Measurements from ENCODE around the gene ACIN1.

The ACIN1 gene

DNA sequence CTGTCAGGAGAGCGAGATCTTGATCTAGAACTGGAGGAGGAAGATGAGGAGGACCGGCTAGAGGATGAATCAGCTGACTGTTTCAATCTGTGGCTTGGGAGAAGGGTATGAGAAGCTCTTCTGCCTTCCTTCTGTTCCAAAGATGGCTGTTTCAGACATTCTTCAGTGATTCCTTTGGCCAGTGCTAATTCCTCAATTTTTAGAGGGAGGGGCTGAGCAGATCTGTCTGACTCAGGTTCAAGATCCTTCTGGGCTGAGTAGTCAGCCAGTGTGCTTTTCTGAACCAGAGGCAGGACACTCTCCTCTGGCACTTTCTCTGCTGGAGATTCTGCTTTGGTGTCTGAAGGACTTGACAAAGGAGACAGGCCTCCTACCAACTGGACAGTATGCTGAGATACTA lies 15.2 kb downstream of the ACIN1 start:
- DNase-seq = no peak

DNA sequence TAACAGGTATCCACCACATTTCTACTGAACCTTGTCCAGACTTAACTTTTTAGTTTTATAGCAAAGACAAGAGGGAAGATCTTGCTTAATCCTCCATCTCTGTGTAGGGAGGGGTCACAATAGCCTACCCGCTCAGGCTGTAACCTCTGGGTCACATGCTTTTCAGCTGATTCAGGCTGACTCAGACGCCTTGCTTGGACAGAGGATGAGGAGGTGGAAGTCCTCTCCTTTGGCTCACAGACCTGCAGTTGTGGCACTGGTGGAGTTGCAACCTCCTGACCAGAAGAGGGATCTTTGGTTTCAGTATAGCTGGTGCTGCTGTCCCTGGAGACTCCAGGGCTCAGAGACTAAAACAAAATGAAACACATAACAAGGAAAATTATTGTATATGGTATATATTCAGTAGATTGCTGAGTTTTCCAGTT lies 16.2 kb downstream of the ACIN1 start:
- no peak for DNase-seq

GRCh38 chr14:23077962-23078361 lies 17.0 kb downstream of the ACIN1 start:
- no peak for DNase-seq

DNA sequence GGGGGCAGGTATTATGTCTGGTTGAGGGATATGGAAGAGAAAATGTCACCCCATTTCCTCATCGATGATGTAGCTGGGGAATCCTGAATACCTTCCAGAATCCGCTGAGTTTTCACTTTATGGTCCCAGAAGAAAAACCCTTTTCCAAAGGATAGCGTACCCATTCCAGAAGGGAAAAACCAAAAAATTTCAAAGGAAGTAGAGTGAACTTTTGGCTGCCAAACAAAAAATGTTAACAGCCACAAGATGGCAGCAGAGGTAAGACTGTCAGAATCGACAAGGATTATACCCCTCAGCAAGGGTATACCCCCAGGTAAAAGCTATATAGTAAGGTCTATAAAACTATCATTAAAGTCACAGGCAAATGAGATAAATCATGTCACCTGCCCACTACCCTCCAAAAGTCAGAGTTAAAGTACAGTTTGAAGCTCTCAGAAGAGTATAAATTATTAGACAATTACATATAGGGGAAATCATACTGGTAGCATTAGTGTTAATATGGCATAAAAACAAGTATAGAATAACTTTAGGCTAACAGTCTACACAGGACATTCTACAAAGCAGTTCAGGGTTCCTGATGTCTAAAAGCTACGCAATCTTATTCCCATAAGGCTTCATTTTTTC lies 18.0 kb downstream of the ACIN1 start:
- DNase-seq = no peak

DNA sequence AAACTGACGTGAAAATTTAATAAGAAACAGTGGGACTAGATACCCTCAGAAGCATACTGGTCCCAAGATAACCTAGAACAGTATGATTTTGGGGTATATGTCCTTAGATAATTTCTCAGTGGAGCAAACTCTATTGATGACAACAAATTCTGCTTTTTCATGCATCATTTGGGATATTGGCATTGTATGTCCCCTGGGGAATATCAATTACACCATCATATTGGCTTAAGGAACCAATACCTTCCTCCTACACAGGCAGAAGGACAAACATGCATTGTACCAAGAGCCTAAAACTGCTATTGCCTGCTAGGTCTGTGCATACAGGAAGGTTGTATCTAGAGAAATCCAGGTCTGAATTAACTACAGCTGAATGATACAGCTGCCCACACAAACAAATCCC lies 20.0 kb downstream of the ACIN1 start:
- no peak for DNase-seq

DNA sequence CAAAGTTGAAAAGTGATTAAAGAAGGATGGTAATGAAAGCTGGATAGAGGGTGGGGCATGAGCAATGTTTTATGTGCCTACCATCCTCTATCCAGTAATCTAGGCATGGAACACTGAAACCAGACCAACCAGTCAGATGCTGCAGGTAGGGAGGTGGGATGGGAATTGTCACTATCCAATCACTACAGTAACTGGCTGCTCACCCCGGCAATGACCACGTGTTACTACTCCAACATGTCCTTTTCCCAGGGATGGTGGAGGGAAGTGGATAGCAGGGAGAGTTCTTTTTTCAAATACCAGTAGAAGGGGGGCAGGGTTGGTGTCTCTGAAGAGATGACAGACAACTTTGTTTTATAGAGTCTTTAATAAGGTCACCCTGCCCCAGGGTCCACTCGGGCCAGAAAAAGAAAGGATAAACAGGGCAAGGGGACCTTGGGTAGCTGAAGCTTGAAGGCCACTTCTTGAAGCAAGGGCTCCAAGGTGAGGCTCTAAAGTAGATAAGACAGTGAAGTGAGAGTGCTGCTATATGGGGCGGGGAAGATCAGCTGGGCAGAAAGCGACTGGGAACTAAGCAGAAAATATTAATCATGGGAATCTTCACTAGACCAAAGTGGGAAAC lies 22.9 kb downstream of the ACIN1 start:
- DNase-seq = peak in 1 of 2 experiments; percentile 12

DNA sequence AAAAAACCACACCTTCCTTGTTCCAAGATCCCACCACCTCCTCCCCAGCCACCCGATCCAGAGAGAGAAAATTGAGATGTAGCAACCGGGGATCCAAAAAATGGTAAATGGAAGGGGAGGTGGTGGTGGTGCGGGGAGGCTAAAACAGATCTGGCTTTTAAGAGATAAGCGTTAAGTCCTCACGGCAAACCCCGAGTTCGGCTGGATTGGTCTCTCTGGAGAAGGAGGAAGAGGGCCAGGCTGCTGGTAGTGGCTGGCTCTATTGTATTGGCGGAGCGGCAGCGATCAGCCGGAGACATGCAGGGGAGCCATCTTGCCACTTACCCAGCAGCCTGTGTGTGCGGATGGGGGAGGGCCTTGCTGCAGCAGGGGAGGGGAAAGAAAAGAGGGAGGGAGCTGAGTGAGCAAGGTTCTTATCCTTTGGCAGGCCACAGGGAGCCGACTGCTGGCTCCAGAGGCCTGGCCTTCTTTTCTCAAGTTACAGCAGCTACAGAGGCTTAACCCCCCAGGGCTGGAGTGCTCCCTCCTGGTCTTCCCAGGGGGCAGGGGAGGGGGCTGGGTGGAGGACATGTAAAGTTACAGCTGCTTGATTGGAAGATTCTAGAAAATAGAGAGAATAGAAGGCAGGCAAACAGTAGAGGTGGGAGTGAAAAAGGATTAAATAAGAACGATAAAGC lies 23.6 kb downstream of the ACIN1 start:
- peak; percentile 84 to 86 for DNase-seq

DNA sequence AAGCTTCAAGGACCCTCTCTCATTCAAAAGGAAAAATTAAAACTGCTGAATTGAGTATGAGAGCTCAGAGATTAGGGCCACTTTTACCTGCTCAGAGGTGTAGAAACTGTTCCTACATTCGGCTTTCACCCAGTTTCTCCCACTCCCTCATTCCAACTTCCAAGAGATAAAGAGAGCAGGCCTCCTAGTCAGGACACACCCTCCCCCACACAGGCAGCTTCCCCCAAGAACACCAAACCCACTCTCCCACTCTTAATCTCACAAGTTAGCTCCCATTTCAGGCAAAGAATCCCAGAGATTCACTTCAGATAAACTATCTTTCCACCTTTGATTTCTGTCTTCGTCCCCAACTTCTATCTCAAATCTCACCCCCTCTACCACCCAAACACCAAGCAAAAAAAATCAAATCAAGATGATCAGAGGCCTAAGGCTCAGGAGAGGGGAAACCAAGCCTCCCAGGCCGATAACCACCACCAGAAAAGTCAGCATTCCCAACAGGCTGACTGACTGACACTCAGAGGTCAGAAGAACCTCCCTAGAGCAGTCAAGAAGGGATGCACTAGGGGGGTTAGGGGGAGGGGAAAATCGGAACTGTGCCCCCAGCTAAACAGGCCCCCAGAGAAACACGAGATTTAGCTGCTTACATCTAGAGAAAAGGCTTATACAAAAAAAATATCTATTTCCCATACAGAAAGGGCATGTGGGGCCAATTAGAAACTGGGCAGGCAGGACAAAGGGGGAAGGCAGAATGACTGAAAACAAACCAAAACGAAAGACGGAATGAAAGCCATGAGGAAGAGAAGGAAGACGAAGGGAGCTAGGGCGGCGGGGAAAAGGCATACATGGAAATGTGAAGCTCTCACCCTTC lies 24.4 kb downstream of the ACIN1 start:
- DNase-seq = peak in 1 of 2 experiments; percentile 20

- no peak for DNase-seq
Observed at GRCh38 chr14:23069413-23069806, 25.5 kb downstream of the ACIN1 start.

GRCh38 chr14:23068789-23069412 lies 26.0 kb downstream of the ACIN1 start:
- DNase-seq = peak; percentile 78 to 81

DNA sequence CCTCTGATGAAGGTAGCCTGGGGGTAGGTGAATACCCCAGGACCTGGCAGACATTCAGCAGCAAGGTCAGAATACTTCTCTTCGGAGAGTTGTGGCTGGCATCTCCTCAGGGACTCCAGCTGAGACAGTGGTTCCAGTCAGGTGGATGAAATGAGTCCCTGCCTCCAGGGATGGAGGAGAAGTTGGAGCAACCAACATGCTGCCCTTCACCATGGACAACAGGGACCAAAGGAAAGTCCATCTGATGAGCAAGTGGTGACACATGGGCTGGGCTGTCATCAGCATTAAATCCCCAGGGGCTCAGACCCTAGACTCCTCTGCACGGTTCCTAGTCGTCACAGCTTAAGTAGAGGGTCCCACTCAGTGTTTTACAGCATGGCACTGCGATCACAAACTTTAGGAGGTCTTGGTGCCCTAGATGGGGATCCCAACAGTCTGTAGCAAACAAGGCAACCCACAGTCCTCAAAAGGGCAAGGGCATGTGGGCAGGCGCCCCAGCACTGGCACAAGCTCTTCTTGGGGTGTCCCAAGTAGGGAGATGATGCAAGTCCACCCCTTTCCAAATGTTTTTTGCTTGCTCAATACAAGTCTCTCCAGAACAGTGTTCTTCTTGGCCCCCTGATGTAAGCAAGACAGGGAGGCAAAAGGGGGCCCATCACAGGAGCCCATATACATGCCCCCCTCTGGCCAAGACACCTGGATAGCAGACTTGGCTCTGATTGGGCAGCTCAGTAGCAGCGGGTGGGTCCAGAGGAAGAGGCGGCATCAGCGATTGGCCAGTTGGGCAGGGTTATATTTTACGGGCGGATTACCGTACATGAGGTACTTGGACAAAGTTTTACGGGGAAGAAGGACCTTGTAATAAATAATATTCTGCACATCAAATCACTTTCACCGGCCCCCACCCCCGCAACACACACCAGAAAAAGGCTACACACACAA lies 26.8 kb downstream of the ACIN1 start:
- peak; percentile 17 to 20 for DNase-seq

GRCh38 chr14:23066855-23067744 lies 27.8 kb downstream of the ACIN1 start:
- peak in 1 of 2 experiments; percentile 12 for DNase-seq

- peak in 1 of 2 experiments; percentile 16 for DNase-seq
Observed at GRCh38 chr14:23066368-23066767, 28.6 kb downstream of the ACIN1 start.

DNA sequence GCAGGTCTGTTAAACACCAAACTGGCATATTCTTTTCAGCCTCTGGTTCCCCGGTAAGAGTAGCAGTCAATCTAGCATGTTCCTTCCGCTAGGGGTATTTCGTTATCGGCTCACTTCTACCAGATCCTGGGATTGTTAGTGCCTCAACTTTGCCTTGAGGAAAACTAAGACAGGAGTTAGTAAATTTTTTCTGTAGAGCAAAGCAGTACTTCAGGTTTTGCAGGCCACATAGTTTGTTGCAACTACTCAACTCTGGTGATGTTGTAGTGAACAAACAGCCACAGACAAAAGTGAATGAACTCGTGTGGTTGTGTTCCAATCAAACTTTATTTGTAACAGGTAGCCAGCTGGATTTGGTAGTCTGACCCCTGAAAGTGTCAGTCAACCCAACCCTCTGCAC lies 31.3 kb downstream of the ACIN1 start:
- DNase-seq = no peak

DNA sequence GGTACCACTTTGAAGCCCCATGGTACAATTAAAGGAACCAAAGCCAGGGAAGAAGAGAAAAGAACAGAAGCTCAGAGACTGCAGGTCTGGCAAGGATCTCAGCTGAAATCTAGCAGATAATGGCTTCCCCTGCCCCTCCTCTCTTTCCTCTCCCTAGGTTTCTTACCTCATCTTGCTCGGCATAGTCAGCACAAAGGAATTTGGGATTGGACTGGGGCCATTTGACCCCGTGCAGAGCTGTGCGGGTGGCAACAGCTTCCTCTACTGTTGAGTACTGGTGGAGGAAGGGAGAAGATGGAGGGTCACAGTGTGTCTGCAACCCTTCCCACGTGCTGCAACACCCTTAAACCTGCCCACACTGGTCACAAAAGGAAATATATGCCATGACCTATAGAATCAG lies 32.9 kb downstream of the ACIN1 start:
- no peak for DNase-seq

DNA sequence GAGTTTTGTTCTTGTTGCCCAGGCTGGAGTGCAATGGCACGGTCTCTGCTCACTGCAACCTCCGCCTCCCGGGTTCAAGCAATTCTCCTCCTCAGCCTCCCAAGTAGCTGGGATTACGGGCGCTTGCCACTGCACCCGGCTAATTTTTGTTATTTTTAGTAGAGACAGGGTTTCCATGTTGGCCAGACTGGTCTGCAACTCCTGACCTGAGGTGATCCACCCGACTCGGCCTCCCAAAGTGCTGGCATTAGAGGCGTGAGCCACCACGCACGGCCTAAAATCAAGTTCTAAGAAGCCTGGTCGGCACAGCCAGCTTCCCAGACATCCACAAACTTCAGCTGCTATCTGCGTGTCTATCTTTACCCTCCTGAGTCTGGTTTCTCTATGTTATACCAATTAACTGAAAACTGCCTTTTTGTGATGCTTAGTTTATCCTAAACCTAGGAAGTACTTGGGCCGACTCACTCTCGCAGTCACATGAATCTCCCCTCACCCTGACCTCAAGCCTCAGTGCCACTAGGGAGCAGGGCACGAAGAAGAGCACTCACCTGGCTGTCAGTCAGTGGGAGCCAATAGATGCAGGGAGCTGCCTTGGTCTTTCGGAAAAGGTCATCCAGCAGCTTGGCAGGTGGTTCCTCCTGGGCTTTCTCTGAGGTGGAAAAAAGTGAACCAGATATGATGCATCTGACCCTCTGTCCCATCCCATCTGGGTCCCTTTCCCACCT lies 34.2 kb downstream of the ACIN1 start:
- no peak for DNase-seq

GRCh38 chr14:23058654-23059504 lies 36.1 kb downstream of the ACIN1 start:
- no peak for DNase-seq

- peak; percentile 92 to 93 for DNase-seq
Observed at GRCh38 chr14:23057757-23058653, 36.9 kb downstream of the ACIN1 start.

Measured in activated T-cell treated with anti-CD3 and anti-CD28 coated beads, Interleukin-2, amount 50 U/mL, for 48 hours (primary cell).